ENCODE results near the gene MYADM.

DNA sequence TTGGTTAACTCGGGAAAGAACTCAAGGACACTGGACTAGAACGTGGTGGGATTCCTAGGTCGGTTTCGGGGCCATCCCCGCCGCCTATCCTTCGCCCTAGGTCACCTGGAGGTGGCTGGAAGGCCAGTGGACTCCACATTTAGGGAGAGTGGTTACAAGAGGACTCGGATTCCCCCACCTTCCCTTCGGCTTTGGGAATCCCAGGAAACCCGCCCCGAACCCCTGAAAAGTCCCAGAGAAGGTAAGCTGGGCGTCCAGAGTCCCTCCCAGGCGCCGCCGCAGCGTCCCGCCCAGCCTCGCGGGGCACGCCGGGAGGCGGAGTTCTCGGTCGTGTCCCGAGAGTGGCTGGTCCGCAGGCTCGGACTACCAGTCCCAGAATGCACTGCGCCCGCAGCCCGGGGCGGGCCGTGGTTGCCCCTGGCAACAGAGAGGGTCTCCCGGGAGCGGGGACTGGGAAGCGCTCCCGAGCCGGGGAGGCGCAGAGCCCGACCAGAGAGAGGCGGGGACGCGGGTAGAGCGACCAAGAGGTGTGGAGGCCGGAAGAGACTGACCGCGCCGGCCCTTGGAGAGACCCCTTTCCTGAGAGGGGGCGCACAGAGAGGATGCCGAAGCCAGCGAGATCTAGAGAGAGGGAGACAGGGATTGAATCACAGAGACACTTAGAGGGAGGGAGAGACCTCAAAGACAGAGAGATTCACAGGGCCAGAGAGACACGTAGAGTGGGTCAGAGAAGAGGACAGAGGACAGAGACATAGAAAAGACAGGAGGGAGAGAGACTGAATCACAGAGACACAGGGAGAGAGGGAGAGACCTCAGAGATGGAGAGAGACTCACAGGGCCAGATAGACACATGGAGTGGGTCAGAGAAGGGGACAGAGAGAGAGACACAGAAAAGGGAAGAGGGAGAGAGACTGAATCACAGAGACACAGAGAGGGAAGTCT, 11.7 kb downstream of the MYADM start:
- TF ChIP-seq EZH2 (IDR thresholded peaks at IDR 0.05; ENCODE audit: borderline replicate concordance, insufficient read depth, low read length, poor library complexity, severe bottlenecking) (no peak), RAD21 (conservative IDR thresholded peaks at IDR 0.05) (peak; percentile 16), POLR2AphosphoS5 (IDR thresholded peaks at IDR 0.05) (peak; percentile 56)
- TF ChIP-seq, protein P1, sequence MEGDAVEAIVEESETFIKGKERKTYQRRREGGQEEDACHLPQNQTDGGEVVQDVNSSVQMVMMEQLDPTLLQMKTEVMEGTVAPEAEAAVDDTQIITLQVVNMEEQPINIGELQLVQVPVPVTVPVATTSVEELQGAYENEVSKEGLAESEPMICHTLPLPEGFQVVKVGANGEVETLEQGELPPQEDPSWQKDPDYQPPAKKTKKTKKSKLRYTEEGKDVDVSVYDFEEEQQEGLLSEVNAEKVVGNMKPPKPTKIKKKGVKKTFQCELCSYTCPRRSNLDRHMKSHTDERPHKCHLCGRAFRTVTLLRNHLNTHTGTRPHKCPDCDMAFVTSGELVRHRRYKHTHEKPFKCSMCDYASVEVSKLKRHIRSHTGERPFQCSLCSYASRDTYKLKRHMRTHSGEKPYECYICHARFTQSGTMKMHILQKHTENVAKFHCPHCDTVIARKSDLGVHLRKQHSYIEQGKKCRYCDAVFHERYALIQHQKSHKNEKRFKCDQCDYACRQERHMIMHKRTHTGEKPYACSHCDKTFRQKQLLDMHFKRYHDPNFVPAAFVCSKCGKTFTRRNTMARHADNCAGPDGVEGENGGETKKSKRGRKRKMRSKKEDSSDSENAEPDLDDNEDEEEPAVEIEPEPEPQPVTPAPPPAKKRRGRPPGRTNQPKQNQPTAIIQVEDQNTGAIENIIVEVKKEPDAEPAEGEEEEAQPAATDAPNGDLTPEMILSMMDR (IDR thresholded peaks at IDR 0.05; ENCODE audit: poor library complexity, severe bottlenecking) = no peak

Data from neural cell (in vitro differentiated cells).